Heart left ventricle (tissue), 13 donors: ENCODE results near the gene ZNF275.

Source experiments
- POLR2A ChIP-seq, 2 donors: fragments of 450-650 bp; IDR thresholded peaks; one replicate each; pipeline ENCODE4 v1.6.1; 2017; ENCODE audit warnings: antibody characterized with exemption in 2 of 2, mild to moderate bottlenecking in 2 of 2, moderate library complexity in 2 of 2
- TF ChIP-seq, protein P1 (sequence below), 12 donors: fragments of 200-600 bp; sonication (generic) in 4 of 12; IDR thresholded peaks; one replicate each; pipeline versions ENCODE4 v1.5.0 to v1.8.0; 2018 to 2022; ENCODE audit warnings: antibody characterized with exemption in 12 of 12, mild to moderate bottlenecking in 5 of 12
- donor health status: ischemic (EF 13 %, LVEDD 7.1; RV severe dilation, severe dysfunction).
- donor health status: DM: no; HTN: yes; CAD: no.
- donor health status: DM: no; HTN: no; CAD: no.
- donor health status: ischemic (EF 25% LVEDD 6.9; RV normal size, moderate dysfunction).
- donor health status: ischemic (EF 25% LVEDD 5.7; RV mildly dilated, moderate dysfunction).
- donor health status: ischemic (EF 35%, LVEDD 5.7; RV mildly dilated, moderate dysfunction).
- donor health status: nonischemic (EF 11% LVEDD 7.7; RV severe dilation, severe dysfunction).
- donor health status: DM: yes; HTN: yes; CAD: no.
- donor health status: PGD.
- donor health status: ischemic (EF 29% LVEDD 5.4; RV normal size, mild dysfunction).
- donor health status: nonischemic (EF 23%, LVEDD 6.1; RV moderate dilation, normal function).

DNA sequence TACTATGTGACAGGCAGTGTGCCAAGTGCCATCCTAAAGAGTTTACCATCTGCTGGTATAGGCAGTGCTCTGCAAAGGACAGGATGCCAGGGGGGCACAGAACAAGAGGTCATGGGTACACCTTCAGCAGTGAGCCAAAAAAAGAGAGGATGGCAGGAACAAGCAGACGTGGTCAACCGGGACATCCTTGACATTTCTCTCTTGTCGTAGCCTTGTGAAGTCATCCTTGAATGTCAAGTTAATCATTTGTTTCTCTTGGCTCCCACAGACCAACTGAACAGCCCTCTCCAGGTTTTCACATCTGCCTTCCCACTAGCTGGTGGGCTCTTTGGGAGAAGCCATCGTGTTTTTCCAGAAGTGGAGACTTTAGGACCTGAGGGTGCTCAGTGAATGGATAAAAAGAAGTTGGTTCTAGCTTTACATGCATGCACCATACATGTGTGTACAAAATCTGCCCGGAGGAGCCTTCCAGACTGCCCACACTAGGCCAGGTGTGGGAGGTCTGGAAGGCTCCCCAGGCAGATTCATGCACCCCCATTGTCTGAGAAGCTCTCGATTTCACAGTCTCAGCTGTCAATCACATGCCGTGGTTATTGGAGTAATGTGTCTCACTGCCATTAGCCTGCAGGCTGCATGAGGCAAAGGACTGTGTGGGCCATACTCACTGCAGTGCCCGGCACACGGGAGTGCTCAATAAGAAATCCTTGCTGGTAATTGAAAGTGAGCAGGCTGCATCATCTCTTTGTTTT is 28.8 kb upstream of the ZNF275 start:
- TF ChIP-seq, protein P1, sequence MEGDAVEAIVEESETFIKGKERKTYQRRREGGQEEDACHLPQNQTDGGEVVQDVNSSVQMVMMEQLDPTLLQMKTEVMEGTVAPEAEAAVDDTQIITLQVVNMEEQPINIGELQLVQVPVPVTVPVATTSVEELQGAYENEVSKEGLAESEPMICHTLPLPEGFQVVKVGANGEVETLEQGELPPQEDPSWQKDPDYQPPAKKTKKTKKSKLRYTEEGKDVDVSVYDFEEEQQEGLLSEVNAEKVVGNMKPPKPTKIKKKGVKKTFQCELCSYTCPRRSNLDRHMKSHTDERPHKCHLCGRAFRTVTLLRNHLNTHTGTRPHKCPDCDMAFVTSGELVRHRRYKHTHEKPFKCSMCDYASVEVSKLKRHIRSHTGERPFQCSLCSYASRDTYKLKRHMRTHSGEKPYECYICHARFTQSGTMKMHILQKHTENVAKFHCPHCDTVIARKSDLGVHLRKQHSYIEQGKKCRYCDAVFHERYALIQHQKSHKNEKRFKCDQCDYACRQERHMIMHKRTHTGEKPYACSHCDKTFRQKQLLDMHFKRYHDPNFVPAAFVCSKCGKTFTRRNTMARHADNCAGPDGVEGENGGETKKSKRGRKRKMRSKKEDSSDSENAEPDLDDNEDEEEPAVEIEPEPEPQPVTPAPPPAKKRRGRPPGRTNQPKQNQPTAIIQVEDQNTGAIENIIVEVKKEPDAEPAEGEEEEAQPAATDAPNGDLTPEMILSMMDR (IDR thresholded peaks at IDR 0.05): no peak
- no peak for TF ChIP-seq POLR2A (IDR thresholded peaks at IDR 0.05)
